GM19324 (cell line): ENCODE data around the gene KRT80.

Experiments used
- ATAC-seq: cut with Tn5 transposase; IDR thresholded peaks from one replicate; pipeline ENCODE4 v1.9.1; 2021; ENCODE audit warnings: mild to moderate bottlenecking, moderate library complexity; ENCODE audit not compliant: unreplicated experiment, low FRiP score

The KRT80 gene

DNA sequence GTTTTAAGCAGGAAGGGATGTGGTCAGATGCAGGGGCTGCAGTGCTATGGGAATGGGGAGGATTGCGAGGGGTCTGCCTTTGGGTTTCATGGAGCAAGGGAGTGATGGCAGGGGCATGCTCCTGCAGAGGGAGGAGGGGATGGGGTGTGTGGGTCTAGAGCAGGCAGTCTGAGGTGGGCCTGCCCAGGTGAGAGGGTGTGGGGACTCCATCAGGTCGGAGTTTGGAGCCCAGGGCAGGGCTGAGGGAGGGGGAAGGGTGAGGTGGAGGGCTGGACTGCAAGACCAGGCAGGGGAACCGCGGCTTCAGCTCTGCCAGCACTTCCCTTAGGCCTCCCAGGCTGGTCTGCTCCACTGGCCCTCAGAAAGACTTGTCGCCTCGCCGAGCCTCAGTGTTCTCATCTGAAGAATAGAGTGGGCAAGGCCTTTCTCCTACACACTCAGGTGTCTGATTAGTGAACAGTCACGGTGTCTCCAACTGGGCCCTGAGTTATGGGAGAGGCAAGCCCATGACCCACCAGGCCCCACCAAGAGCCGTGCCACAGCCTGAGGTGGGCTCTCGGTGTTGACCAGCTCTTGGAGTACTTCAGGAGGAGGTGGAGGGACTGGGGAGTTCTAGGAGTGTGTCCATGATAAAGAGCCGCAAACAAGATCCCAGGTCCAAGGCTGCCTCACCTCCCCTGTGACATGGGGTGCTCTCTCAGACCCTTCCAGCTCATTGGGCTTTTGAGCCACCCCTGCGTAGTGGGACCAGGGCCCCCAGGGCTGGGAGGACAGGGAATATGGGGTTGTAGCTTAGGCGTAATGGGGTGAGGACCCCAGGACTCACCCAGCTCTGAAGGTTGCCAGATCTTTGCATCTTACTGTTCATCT lies 20.1 kb upstream of the KRT80 start:
- no peak for ATAC-seq

GRCh38 chr12:52210925-52211650 lies 19.3 kb upstream of the KRT80 start:
- no peak for ATAC-seq

- no peak for ATAC-seq
Measured at GRCh38 chr12:52210186-52210924, 18.5 kb upstream of the KRT80 start.

DNA sequence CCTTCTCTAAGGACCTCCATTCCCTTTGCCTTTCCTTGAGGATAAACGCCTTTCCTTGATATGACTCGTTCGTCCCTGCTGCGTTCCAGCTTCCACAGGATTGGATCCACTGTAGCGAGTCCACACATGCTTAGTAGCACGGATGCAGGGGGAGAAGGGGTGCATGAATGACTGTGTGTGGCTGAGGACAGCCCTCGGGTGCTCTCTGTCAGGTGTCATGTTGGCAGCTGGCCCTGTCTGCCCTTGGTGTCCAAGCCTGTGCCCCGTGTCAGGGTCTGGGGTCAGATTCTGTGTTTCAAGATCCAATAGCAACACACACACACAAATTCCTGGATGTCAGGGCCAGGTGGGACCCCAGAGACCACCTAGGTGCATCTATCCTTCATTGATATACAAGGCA lies 17.5 kb upstream of the KRT80 start:
- no peak for ATAC-seq

GRCh38 chr12:52208424-52209165 lies 16.8 kb upstream of the KRT80 start:
- ATAC-seq = no peak

DNA sequence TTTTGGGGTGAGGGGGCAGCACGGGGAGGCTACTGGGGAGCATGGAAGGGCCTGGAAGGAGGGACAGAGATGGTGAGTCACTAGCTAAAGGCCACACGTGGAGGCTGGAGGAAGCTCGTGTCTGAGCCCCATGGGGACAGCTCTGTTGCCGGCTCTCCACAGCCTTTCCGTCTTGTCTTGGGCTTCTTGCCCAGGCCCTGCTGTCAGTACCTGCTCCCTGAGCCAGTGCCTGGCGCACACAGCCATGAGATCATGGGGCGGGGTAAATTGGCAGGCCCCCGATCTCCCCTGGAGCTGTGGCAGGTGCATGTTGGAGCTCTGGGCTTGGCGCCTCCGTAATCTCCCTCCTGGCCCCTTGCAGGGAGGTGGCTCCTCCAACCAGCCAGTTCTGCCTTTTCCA lies 16.1 kb upstream of the KRT80 start:
- no peak for ATAC-seq

DNA sequence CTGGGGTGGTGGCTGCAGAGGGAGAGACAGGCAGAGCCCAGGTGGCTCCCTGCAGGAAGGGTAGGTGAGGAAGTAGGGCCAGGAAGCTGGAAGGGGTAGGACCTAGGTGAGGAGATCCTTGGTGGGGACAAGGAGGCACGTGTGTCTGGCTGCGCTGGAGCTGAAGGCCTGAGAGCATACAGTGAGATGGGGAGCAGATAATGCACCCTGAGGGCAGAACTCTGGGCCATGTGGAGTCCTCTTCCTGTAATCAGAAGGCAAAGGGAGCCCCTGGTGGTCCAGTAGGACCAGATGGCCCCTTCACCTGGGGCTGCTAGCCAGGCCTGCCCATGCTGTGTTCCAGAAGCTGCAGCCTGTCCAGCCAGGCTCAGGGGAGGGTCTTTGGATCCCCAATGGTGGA lies 15.3 kb upstream of the KRT80 start:
- no peak for ATAC-seq

DNA sequence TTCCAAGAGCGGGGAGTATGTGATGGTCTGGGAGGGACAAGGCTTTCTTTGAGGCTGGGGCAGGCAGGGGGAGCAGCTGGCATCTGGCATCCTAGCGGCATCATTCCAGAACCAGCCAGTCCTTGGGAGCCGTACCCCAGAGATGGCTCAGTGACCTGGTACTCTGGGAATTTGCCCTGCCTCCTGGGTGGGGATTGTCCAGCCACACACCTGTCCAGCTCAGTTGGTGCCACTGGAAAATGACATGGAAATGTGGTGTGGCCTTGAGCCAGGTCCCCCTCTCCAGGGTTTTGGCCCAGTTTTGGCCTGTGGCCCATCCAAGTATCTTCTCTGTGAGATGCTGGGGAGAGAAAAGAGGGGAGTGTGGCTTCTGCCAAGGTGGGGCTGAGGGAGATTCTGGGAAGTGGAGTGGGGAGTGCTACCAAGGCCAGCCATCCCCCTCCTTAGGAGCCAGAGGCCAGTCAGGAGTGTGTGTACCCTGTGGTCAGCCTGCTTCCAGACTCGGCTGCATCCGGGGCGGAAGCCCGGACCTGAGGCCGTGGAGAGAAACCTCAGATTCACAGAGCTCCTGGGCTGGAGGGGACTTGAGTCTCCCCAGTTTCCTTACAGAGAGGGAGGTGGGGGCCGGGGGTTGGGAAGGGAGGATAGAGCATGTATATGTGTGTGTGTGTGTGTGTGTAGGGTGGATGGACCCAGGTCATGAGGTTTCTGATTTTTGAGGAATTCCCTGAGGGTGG lies 14.7 kb upstream of the KRT80 start:
- no peak for ATAC-seq

DNA sequence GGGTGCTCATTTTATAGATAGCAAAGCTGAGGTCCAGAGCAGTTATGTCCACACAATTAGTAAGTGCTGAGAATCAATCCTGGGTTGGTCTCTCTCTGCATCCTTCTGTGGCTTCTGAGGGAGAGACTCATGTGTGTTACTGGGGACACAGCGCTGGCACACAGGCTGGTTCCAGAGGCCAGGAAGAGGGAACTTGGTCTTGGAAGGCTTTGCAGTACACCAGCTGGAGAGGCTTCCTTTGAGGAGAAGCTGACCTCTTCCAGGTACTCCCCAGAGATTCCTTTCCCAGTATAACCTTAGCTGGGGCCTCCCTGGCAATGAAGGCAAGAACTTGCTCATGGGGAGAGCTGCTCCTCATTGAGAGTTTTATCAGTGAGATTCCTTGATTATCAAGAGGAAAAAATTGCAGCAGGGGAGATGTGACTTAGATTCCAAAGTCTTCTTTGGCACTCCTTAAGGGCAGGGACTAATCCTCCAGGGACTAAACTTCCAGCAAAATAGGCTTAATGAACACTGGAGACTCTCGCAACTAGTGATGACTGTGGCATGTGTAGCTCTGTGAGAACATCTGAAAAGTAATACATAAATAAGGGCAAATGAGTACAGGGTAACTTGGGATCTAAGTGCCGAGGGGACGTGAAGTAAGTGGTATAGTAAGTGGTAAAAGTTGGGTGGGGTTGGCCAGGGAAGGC lies 13.9 kb upstream of the KRT80 start:
- ATAC-seq = no peak

GRCh38 chr12:52204931-52205505 lies 13.2 kb upstream of the KRT80 start:
- ATAC-seq = no peak

DNA sequence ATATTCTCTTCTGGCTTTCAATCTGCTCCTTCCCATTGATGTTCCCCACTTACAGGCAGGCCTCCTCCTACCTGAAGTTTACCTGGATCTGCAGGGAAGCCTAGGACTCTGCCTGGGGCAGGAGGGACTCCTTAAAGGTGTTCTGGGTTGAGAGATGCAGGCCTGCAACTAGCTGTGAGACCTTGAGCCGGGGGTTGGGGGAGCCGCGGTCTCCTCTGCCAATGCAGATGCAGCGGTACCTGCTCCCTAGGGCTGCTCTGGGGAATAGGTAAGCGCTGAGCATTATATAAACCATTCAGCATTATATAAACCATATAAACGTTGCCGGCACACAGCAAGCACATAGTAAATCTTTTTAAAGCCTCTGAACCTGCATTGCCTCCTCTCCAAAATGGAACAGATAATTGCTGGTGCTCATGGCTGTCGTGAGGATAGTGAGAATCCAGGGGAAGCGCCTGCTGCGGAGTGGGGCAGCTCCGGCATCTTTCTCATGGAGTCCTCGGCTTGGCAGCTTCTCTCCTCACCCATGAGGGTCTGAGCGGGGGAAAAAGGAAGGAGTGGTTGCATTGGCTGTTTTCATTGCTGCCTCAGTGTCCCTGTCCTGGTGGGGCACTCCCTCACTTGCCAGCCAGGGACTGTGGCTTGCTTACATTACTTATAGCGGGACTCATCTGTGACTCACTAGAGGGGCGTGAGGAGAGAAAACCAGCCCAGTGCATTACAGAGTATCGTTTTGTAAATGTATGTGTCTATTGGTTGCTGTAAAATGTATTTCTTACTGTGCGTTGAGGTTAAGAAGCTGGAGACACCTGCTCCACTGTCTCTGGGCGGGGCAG lies 12.5 kb upstream of the KRT80 start:
- no peak for ATAC-seq

DNA sequence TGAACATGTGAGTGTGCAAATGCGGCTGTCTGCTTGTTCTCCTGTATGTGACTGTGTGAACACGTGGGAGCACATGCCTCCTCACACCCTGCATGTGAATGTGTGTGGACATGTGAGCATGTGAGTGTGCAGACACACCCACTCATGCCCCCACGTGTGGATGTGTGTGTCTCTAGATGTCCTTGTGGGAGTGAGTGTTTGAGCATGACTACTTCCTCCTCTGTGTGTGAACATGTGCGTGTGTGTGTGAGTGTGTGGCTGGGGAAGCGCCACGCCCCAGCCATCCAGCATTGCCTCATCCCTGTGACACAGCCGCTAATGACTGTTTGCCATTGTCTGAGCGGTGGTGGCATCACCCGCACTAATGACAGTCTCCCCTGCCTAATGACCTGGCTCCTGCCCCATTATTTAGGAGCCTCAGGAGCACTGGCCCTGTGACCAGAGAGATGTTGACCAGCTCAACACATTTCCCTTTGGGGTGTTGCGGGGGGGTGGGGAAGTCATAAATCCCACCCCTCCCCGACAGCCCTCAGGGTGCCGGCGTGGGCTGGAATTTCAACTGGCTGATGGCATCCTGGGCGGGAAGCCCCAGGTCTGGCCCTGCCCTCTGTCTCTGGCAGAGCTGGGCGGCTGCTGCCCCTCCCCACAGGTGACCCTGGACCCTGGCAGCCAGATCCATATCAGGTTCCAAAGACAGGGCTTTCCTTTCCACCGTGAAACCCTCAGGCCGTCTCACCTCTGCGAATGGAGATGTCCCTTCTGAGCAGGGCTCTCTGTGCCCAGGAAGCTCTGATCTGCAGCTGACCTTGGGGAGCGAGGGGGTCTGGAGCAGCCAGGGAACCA lies 11.5 kb upstream of the KRT80 start:
- ATAC-seq = no peak

DNA sequence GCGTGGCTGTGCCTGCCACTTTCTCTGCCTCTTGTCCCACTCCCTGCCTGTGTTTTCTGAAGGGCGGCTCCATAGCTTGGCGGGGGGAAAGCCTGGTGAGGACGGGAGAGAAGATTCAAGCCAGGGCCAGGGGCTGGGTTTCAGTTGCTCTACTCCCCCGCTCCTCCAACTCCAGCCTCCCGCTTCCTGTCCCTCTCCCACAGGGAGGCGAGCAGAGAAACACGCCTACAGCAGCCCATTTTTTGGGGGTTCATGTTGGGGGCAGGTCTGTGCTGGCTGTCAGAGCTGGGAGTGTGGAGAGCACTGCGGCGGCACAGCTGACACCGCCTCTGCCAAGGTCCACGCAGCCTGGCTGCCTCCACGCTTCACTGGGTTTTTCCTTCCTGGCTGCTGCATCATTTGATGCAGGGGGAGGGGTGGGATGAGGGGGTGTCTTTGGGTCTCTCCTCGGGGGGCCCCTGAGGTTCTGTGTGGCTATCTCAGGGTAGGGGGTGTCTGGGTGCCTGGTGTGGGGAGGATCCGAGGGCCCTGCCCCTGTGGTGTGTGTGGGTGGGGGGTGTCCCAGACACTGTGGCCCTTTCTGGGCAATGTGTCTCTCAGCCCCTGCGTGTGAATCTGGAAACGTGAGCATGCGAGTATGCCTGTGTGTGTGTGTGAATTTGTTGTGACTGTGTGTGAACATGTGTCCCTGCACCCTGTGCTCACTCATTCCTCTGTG lies 10.7 kb upstream of the KRT80 start:
- ATAC-seq = no peak

GRCh38 chr12:52201451-52201839 lies 9.6 kb upstream of the KRT80 start:
- no peak for ATAC-seq

DNA sequence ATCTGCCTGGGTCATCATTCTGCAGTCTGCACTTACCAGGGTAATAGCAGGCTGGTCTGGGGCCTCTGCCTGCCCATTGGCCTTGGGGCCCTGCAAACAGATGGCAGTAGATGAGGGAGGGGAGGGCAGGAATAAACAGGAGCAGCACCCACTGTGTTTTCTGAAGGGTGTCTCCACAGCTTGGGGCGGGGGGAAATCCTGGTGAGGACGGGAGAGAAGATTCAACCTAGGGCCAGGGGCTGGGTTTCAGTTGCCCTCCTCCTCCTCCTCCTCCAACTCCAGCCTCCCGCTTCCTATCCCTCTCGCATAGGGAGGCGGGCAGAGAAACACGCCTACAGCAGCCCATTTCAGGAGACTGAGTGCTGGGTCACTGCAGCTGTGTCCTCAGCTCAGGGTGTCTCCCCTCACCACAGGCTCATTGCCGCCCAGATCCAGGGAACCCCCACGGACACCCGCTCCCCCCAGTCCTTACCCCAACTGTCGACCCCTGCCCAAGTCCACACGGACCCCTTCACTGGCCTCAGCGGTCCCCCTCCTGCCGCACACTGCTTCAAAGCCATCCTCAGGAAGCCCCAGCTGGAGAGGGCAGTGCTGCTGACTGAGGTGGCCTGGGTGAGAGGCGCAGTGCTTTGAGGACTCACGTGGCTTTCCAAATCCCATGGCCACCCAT lies 9.1 kb upstream of the KRT80 start:
- no peak for ATAC-seq
